HFF-Myc (cell line): ENCODE results near the gene NAA50.

Experiments used
- DNase-seq: peaks from one replicate; pipeline ENCODE4 v3.0.0-alpha.2; 2011; ENCODE audit warnings: low read depth; ENCODE audit errors: extremely low read depth
- H3K4me3 ChIP-seq: replicated peaks from 2 replicates; pipeline ENCODE4 v1.5.1; 2011; ENCODE audit warnings: low read depth, mild to moderate bottlenecking, control low read depth, low read length
- CTCF ChIP-seq: IDR thresholded peaks from 2 replicates; pipeline ENCODE4 v1.5.1; 2012; ENCODE audit warnings: mild to moderate bottlenecking, low read depth, low read length, control low read depth; ENCODE audit errors: missing control alignments

NAA50 gene

GRCh38 chr3:113745756-113746547 lies at the start of gene NAA50:
TSS of gene NAA50 (minus strand) at chr3:113746249. CDS start at chr3:113745949, 300 bp downstream.
- peak within 1 kb of the TSS; percentile 85 for H3K4me3 ChIP-seq
- DNase-seq, result peak; percentile 87
- TF ChIP-seq CTCF, result no peak

GRCh38 chr3:113795693-113796092 lies 49.6 kb upstream of the NAA50 start:
- no peak overlapping the region for H3K4me3 ChIP-seq
- no peak for TF ChIP-seq CTCF
- no peak for DNase-seq

- H3K4me3 ChIP-seq, result no peak overlapping the region
- no peak for DNase-seq
- TF ChIP-seq CTCF, result no peak
Measured at GRCh38 chr3:113794526-113794925, 48.5 kb upstream of the NAA50 start.

- no peak overlapping the region for H3K4me3 ChIP-seq
- no peak for TF ChIP-seq CTCF
- no peak for DNase-seq
Measured at GRCh38 chr3:113791381-113791780, 45.3 kb upstream of the NAA50 start.

GRCh38 chr3:113783980-113784379 lies 37.9 kb upstream of the NAA50 start:
- H3K4me3 ChIP-seq, result no peak overlapping the region
- DNase-seq, result no peak
- TF ChIP-seq CTCF, result no peak

- TF ChIP-seq CTCF, result no peak
- H3K4me3 ChIP-seq, result no peak overlapping the region
- DNase-seq, result peak; percentile 80
Measured at GRCh38 chr3:113783463-113783862, 37.4 kb upstream of the NAA50 start.
